Activated CD4-positive, alpha-beta T cell treated with anti-CD3 and anti-CD28 coated beads for 24 hours (primary cell): Measurements from ENCODE around the gene GRIP2.

ENCODE experiments used
- DNase-seq, 2 donors: peaks; one replicate each; pipeline ENCODE4 v3.0.0-alpha.2; 2020; ENCODE audit warnings: low read depth in 2 of 2

GRIP2 gene

DNA sequence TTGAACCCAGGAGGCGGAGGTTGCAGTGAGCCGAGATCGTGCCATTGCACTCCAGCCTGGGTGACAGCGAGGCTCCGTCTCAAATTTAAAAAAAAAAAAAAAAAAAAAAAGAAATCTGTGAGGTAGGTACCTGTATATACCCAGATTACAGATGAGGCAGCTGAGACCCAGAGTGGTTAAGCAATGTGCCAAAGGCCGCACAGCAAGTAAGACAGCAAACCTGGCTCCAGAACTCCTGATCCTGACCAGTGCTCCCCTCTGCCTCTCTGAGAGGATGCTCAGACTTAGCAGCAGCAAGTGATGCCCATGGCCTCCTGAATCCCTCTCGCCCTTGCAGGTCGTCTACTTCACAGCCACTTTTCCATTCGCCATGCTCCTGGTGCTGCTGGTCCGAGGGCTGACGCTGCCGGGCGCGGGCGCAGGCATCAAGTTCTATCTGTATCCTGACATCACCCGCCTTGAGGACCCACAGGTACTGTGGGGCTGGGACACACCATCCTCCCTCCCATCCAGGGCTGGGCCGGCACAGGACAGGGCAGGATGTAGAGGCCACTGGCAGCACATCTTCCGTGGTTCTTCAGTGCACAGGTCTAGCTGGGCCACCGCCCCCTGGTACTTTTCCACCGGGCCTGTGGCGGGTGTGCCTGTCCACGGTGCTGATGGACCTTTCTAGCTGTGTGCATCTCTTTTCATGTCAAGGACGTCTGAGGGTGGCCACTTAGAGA lies 73.8 kb downstream of the GRIP2 start:
- DNase-seq: no peak

GRCh38 chr3:14465425-14465824 lies 74.7 kb downstream of the GRIP2 start:
- DNase-seq: no peak

DNA sequence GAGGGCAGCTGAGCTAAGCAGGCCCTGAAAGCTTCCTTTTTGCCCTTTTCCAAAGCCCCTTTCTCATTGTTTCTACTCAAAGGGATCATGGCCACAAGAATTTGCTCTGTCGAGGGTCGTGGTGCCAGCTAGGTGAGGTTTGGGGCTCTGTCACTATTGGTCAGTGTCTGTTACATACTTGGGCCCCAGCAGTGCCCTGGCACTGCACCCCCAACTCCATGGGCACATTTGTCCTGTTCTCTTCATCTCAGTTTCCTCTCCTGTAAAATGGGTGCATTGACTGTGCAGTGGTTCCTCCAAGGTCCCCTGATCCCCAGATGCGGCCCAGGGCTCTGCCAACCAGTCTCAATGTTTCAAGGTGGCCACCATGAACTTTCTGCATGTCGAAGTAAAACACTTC lies 75.6 kb downstream of the GRIP2 start:
- no peak for DNase-seq

- DNase-seq: no peak
Observed at GRCh38 chr3:14464141-14464465, 76.0 kb downstream of the GRIP2 start.

GRCh38 chr3:14463330-14464140 lies 76.6 kb downstream of the GRIP2 start:
- DNase-seq: no peak

DNA sequence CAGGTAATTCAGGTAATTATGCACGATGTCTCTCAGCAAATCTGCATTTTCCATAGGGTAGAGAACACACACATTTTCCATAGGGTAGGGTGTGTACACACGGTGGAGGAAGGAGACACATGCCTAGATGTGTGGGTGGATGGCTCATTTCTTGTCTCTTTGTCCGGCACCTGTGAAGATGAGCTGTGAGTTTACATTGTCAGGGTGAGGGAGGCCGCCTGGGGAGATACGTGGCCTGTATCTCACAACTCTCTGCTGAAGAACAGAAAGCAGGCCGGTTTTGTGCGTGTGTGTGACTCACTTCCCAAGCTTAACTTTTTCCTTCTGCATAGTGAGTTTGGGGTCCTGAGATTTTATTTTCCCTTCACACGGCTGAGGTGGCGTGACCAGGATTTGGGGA lies 77.4 kb downstream of the GRIP2 start:
- DNase-seq: peak in 1 of 2 donors; percentile 6

DNA sequence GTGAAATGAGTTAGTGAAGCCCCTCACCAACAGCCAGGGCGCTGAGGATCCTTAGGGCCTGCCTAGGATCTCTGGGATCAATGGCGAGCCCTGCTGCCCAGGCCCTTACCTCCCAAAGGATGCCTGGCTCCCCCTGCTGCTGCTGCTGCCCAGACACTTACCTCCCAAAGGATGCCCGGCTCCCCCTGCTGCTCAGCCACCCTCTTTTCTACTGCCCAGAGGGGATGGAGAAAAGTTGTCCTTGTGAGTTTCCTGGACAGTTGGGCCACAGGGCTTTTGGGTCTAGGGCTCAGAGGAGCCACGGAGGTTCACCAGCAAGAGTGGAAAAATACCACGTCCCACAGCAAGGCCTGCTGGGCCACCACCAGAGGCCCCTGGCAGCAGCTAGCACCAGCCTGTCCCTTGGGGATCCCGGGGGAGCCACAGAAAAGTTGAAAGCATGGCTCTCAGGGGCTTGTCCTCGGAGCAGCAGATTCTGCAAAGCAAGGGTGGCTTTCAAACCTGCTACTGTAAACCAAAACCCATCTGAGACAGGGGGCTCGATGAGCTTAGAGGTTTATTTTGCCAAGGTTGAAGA lies 78.3 kb downstream of the GRIP2 start:
- DNase-seq: no peak

DNA sequence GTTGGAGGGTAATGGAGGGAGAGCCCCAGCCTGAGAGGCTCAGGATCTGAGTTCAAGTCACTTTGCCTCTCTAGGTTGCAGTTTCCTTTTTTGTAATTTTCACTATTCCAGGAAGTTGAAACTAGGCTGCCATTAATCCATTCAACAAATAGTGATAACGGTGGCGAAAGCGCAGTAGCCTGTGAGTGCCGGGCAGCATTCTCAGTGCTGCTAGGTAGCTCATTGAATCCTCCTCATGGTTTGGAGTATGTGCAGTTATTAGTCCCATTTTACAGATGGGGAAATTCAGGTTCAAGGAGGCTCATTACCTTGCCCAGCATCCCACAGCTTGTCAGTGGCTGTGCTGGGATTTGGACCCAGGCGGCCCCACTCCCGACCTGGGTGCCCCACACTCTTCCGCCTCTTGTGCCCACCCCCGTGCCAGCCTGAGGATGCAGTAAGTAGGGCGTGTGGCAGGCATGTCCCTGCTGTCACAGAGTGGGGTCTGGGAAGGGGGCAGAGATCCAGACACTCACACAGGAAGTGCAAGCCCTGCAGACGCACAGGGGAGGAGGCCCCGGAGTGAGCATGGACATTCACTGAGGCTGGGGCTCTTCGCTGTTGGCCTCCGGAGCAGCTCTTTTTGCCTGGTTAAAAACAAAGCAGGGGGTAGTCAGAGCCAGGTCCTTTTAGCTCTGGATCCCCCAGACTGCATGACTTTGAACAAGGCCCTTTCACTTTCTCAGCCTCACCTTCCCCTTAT lies 79.0 kb downstream of the GRIP2 start:
- DNase-seq: no peak

- no peak for DNase-seq
Observed at GRCh38 chr3:14460342-14461005, 79.7 kb downstream of the GRIP2 start.

DNA sequence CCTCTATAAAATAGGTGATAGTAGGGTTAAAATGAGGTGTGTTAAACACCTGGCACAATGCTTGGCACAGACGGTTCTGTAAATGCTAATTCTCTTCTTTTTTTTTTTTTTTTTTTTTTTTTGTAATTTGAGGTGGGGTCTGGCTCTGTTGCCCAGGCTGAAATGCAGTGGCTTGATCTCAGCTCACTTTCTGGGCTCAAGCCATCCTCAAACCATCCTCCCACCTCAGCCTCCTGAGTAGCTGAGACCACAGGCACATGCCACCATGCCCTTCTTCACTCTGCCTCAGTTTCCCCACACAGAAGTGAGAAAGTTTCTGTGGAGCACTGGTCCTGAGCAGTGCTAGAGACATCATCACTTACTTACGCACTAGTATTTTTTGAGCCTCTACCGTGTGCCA lies 80.4 kb downstream of the GRIP2 start:
- DNase-seq: no peak

GRCh38 chr3:14459384-14459783 lies 80.8 kb downstream of the GRIP2 start:
- no peak for DNase-seq

GRCh38 chr3:14458434-14459275 lies 81.5 kb downstream of the GRIP2 start:
- no peak for DNase-seq

- no peak for DNase-seq
Observed at GRCh38 chr3:14457999-14458398, 82.1 kb downstream of the GRIP2 start.

DNA sequence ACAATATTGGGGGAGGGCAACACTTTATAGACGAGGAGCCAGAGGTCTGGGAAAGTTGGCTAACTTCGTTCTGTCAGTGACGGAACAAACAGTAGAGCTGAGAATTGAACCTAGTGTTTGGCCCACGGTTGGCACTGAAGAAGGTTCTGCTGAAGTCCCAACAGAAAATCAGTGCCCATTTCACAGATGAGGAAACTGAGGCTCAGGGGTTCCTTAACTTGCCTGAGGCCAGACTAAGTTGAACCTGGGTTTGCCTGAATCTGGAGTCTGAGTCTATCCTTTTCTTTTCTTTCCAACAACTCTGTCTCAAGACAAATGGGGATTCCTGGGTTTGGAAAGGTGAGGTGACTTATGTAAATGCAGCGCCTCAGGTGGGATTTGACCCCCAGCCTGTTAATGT lies 82.7 kb downstream of the GRIP2 start:
- DNase-seq: no peak

DNA sequence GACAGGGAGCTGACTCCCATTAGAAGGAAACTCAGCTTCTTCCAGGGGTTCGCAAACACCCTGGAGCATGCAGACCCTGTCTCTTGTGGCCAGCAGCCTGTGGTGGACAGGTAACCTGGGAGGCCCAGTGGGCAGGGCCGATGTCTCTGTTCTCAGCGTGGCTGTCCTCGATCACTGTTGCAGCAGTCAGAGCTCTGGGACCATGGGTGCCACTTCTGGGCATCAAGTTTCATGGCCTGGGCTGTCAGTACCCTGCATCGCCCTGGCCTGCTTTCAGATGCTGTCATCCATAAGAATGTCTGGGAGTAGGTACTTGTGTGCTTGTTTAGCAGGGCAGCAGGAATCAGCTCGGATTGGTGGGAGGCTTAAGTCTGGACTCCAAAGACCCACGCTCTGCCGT lies 83.3 kb downstream of the GRIP2 start:
- no peak for DNase-seq

DNA sequence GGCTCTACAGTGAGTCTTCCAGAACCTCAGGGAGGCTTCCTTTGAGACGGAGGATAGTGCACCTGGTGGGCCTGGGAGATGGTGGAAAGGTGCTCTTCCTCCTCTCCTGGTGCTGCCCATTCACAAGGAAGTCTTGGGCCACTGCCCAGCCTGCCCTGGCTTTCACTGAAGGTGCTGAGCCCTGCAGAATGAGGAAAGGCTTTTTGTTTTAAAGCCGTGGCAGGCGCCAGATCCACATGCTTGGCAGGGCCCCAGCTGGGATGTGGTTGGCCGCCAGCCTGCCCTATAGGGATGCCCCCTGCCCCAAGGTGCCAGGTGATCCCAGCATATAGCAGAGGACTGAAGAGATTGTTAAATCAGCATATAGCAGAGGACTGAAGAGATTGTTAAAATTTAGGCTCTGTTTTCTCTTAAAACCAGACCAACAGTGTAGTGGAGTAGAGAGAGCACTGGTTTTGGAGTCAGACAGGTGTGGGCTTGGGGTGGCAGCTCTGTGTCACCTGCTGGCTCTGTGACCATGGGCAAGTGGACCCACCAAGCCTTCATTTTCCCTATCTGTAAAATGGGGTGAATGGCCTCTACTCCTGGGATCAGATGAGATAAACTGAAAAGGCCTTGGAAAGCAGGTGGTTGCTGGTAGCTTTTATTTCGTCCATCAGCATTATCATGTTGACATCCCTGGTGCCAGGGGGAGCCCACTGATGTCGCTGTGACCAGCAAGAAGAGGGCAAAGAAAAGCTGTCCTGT lies 84.4 kb downstream of the GRIP2 start:
- DNase-seq: no peak

GRCh38 chr3:14454639-14455310 lies 85.4 kb downstream of the GRIP2 start:
- no peak for DNase-seq

GRCh38 chr3:14453876-14454638 lies 86.1 kb downstream of the GRIP2 start:
- no peak for DNase-seq
